ENCODE data around the gene ZSWIM4.

The ZSWIM4 gene

DNA sequence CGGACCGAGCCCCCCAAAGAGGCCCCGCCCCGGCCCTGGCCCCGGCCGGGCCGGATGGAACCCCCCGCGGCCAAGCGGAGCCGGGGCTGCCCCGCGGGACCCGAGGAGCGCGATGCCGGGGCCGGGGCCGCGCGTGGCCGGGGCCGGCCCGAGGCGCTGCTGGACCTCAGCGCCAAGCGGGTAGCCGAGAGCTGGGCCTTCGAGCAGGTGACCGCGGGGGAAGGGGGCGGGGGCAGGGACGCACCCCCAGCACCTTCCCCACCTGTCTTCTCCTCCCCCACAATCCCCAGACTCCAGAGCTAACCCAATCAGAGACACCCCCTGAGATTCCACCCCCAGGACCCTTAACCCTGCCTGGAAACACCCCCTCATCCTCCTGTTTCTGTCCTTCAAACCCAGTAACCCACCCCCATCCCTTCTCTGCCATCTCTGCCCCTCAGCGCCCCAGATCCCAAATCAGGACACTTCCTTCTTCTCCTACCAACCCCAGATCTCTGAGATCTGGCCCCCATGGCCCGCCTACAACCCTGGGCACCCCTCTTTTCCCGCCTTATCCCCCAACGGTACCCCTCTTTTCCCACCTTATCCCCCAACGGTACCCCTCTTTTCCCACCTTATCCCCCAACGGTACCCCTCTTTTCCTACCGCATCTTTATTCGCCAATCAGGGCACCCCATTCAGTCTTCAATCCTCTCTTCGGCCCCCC lies 505 bp downstream of the ZSWIM4 start:
- peak overlapping the region; percentile 83; the same call in 1 of the 2 replicates for H3K27ac ChIP-seq
- TF ChIP-seq, protein P1, sequence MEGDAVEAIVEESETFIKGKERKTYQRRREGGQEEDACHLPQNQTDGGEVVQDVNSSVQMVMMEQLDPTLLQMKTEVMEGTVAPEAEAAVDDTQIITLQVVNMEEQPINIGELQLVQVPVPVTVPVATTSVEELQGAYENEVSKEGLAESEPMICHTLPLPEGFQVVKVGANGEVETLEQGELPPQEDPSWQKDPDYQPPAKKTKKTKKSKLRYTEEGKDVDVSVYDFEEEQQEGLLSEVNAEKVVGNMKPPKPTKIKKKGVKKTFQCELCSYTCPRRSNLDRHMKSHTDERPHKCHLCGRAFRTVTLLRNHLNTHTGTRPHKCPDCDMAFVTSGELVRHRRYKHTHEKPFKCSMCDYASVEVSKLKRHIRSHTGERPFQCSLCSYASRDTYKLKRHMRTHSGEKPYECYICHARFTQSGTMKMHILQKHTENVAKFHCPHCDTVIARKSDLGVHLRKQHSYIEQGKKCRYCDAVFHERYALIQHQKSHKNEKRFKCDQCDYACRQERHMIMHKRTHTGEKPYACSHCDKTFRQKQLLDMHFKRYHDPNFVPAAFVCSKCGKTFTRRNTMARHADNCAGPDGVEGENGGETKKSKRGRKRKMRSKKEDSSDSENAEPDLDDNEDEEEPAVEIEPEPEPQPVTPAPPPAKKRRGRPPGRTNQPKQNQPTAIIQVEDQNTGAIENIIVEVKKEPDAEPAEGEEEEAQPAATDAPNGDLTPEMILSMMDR (conservative IDR thresholded peaks at IDR 0.05): no peak

DNA sequence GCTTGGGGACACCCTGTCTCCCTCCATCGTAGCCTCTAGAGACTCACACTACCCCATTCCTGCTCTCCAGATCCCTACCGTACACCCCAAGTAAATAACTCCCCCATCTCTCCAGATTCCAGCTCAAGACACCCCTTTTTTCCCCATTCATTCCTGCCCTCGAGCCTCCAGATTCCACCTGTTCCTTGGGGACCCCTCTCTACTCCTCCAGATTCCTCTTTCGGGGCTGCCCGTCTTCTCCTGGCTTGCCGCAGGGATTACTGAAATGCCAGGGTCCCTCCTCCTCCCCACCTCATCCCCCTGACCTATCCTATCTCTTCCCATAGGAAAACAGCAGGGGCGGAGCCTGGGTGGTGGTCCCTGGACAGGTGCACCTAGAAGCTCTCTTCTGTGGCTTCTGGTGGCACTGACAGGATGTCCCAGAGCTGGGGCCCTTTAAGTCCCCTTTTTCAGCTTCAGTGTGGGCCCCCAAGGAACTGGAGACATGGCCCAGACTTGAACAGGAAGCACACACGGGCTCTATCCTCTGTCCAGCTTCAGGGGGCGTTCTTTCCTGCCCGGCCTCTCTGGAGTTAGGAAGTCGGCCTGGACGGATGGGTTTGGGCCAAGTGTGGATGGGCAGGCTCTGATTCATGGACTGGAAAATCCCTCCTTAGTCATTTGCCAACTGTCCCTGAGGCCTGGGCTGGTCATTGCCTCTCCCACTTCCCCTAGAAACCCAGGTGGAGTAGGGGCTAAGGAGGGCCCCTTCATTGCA lies 1.2 kb downstream of the ZSWIM4 start:
- H3K27ac ChIP-seq: peak overlapping the region; percentile 83; the same call in 1 of the 2 replicates
- TF ChIP-seq, protein P1 (conservative IDR thresholded peaks at IDR 0.05): no peak

DNA sequence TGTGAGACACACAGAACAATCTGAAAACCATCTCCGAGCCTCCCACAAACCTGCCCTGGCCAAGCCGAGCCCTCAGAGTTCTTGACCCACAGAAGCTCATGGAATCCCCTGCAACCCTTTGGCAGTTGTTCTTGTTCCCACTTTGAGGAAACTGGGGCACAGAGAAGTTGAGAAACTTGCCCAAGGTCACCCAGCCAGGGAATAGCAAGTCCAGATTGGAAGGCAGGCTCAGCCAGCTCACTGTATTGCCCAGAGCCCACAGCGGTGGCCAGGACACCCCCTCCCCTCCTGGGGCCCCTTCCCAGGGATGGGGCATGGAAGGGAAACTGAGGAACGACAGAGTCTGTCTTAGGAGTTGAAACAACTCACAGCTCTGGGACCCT lies 1.8 kb downstream of the ZSWIM4 start:
- H3K27ac ChIP-seq: no peak overlapping the region
- TF ChIP-seq, protein P1 (conservative IDR thresholded peaks at IDR 0.05): no peak

DNA sequence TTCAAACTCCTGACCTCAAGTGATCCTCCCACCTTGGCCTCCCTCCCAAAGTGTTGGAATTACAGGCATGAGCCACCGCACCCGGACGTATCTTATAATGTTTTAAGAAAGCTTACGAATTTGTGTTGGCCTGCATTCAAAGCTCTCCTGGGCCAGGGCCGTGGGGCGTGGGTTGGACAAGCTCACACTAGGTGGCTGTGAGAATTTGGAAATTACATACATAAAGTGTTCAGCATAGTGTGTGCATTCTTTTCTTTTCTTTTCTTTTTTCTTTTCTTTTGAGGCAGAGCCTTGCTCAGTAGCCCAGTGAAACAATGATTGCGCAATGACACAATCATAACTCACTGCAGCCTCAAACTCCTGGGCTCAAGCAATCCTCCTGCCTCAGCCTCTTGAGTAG lies 2.6 kb downstream of the ZSWIM4 start:
- H3K27ac ChIP-seq: no peak overlapping the region

DNA sequence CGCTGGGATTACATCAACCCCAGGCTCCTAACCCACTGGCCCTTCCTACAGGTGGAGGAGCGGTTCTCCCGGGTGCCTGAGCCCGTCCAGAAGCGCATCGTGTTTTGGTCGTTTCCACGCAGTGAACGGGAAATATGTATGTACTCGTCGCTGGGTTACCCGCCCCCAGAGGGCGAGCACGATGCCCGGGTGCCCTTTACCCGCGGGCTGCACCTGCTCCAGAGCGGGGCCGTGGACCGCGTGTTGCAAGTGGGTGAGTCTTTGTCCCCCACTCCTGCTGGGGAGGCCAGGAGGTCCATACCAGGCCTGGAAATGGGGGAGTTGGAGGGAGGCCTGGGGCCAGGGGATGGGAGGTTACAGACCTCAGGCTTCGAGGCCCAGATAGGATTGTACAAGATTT lies 4.4 kb downstream of the ZSWIM4 start:
- no peak overlapping the region for H3K27ac ChIP-seq

More for the DNA sequence above, 2.6 kb downstream of the ZSWIM4 start:
- TF ChIP-seq, protein P1 (conservative IDR thresholded peaks at IDR 0.05): no peak

DNA sequence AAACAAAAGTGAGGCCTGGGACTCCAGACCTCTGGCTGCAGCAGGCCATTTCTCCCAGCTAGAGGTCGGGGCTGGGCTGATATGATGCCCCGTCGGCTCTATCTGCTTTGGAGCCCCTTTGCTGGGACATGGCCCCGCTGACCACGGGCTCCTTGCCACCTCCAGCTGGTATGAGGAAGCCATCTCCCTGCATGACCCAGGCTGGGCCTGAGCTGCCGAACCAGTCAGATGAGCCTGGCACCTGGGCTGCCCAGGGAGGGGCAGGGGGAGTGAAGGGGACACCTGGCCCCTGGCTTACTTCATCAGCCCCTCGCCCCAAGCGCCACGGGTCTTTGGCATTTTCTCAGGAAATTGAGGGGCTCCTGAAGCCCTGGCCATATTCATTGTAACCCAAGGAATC lies 7.8 kb downstream of the ZSWIM4 start:
- H3K27ac ChIP-seq: peak overlapping the region; percentile 26; the same call in 1 of the 2 replicates

More for the DNA sequence above, 4.4 kb downstream of the ZSWIM4 start:
- TF ChIP-seq, protein P1 (conservative IDR thresholded peaks at IDR 0.05): no peak

More for the DNA sequence above, 7.8 kb downstream of the ZSWIM4 start:
- TF ChIP-seq, protein P1 (conservative IDR thresholded peaks at IDR 0.05): no peak

Data from VCaP (cell line).